ENCODE results near the gene NDRG2.

NDRG2 gene
- total RNA-seq, result 11.5 to 12.9 reads per million in 2 donors

- peak; percentile 47 to 73 (median 66) for DNase-seq
Measured at GRCh38 chr14:21024585-21025370, at the start of gene NDRG2. TSS of gene NDRG2 (minus strand) at chr14:21025061. CDS start at chr14:21023315, 1,746 bp downstream.

- DNase-seq, result no peak
Measured at GRCh38 chr14:21073921-21074320, 49.1 kb upstream of the NDRG2 start.

- DNase-seq, result no peak
Measured at GRCh38 chr14:21072781-21073339, 48.0 kb upstream of the NDRG2 start.

- DNase-seq, result no peak
Measured at GRCh38 chr14:21072031-21072473, 47.2 kb upstream of the NDRG2 start.

- peak in 2 of 5 experiments; percentile 26 to 50 for DNase-seq
Measured at GRCh38 chr14:21071225-21072030, 46.6 kb upstream of the NDRG2 start.

- peak in 2 of 5 experiments; percentile 11 to 14 for DNase-seq
Measured at GRCh38 chr14:21070610-21071224, 45.9 kb upstream of the NDRG2 start.

GRCh38 chr14:21070083-21070609 lies 45.3 kb upstream of the NDRG2 start, which contains the start of gene ARHGEF40:
TSS of gene ARHGEF40 (plus strand) at chr14:21070304. CDS start at chr14:21070397, 93 bp downstream.
- no peak for DNase-seq

- peak in 1 of 5 experiments; percentile 15 for DNase-seq
Measured at GRCh38 chr14:21069388-21070082, 44.7 kb upstream of the NDRG2 start.

- peak in 3 of 5 experiments; percentile 44 to 49 (median 49) for DNase-seq
Measured at GRCh38 chr14:21068521-21069387, 43.9 kb upstream of the NDRG2 start.

GRCh38 chr14:21066882-21067502 lies 42.1 kb upstream of the NDRG2 start:
- peak in 1 of 5 experiments; percentile 27 for DNase-seq

GRCh38 chr14:21063479-21063878 lies 38.6 kb upstream of the NDRG2 start:
- no peak for DNase-seq

GRCh38 chr14:21061347-21061668 lies 36.4 kb upstream of the NDRG2 start:
- no peak for DNase-seq

- DNase-seq, result no peak
Measured at GRCh38 chr14:21060614-21061346, 35.9 kb upstream of the NDRG2 start.

GRCh38 chr14:21059842-21060613 lies 35.2 kb upstream of the NDRG2 start:
- no peak for DNase-seq

GRCh38 chr14:21058903-21059302 lies 34.0 kb upstream of the NDRG2 start:
- DNase-seq, result no peak

GRCh38 chr14:21057803-21058675 lies 33.2 kb upstream of the NDRG2 start, which contains the start of gene RNASE8:
TSS of gene RNASE8 (plus strand) at chr14:21057822. CDS start at chr14:21057893, 71 bp downstream.
- no peak for DNase-seq

- no peak for DNase-seq
Measured at GRCh38 chr14:21056520-21057163, 31.8 kb upstream of the NDRG2 start.

All from T-helper 2 cell (primary cell).